Measurements from ENCODE around the gene NEDD4L.
A peak's percentile ranks its signal among the peaks of the same experiment; 100 is the strongest.

The NEDD4L gene

DNA sequence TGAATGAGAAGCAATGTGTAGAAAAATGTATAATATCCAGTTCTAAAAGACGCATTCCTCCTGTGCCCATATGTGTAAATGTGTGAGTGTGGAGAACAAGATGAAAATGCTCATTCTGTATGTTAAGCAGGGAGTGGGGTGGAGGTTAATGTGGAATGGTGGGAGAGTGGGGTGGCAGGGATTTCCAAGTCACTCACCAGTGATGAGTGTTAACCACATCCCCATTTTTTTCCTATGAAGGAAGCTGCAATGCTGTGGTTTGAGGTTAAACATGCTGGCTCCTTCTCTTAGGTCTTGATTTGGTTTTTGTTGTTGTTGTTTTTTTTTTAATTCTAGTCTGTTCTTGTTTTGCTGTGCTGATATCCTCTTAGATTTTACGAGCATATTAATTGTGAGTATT lies 169.4 kb downstream of the NEDD4L start:
- peak; percentile 82 to 83 for DNase-seq

DNA sequence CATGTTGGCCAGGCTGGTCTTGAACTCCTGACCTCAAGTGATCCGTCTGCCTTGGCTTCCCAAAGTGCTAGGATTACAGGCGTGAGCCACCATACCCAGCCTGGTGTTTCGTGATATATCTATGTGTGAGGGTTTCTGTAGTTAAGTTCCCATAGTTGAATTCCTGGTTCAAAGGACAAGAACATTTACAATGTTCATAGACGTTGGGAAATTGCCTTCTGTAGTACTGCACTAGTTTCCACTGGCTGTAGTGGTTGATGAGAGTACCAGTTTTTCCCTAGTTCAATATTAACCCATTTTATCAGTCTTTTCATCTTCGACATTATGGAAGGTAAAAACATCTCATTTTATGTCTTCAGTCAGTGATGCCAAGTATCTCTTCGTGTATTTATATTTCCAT lies 171.0 kb downstream of the NEDD4L start:
- no peak for DNase-seq

DNA sequence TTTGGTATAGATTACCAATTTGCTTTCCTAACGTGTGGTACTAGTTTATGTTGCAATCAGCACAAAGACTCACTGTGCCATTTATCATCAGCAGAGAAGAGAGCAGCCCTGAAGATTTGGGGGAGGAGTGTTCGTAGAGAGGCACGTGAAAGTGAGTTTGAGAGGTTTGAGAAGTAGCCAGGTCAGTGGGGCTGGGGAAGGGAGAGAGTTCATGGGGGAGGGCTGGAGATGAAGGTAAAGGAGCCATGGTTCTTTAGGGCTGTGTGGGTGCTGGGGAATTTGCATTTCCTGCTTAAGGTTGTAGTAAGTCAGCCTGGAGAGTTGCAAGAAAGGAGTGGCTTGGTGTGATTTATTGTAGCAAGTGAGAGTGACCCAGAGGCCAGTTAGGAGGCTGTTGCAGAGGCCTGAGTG lies 172.1 kb downstream of the NEDD4L start:
- no peak for DNase-seq

DNA sequence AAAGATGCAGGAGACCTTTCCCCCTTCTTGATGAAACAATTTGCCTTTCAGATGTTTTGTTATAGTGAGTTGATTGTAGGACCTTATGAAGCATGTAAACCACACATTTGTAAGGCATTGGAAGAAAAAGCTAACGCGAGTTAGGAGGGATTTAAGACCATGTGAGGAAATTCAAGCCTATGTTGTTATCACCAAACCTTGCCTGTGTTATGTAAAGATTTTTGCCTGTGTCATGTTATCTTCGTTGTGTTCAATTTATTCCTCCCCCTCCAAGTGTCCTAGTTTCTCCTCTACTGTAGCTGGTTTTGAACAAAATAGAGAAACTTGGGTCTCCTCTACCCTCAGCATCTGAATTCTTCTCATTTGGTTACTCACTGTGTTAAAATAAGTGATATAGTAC lies 173.0 kb downstream of the NEDD4L start:
- DNase-seq = no peak

DNA sequence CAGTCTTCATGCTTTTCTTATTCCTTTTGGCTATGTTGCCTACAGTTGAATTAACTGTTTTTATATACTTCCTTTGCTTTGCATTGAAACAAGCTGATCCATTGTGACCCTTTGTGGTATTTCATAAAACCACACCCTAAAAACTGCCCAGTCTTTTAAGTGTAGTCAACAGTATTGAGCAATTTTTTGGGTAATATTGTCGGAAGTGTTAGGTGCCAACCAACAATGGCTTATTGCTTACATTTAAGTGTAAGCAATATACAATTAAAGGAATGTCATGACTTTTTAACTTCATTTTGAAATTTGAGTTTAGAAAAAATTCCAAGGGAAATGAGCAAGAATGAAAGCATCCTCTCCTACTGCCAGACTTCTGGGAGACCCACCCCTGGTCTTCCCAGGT lies 174.1 kb downstream of the NEDD4L start:
- peak; percentile 34 to 85 for DNase-seq

DNA sequence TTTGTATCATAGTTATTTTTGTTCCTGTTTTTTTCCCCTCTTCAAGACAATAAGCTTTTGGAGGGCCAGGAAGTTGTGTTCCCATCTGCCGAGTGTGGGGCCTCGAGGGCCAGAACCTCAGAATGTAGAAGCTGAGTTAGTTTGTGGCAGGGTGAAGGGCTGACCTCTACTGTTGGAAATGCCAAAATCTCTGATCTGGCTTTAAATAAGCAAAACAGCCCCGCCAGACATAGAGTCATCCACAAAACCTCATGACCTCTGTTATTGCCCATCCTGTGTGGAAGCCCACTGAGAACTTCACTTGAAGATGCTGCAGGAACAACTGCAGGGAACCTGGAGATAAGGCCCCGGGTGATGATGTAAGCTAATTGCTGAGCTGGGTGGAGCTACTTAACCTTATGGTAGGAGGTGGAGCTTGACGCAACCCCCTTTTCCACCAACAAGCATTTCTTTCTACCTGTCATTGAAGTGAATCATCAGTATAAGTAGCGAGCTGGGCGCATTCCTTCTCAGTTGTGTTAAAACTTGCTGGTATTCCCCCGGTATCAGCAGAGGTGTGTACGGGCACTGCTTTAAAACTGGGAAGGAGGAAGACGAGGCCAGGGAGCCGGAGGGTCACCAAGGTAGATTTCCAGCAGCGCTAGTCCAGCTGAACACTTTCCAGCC lies 177.2 kb downstream of the NEDD4L start:
- DNase-seq = no peak

DNA sequence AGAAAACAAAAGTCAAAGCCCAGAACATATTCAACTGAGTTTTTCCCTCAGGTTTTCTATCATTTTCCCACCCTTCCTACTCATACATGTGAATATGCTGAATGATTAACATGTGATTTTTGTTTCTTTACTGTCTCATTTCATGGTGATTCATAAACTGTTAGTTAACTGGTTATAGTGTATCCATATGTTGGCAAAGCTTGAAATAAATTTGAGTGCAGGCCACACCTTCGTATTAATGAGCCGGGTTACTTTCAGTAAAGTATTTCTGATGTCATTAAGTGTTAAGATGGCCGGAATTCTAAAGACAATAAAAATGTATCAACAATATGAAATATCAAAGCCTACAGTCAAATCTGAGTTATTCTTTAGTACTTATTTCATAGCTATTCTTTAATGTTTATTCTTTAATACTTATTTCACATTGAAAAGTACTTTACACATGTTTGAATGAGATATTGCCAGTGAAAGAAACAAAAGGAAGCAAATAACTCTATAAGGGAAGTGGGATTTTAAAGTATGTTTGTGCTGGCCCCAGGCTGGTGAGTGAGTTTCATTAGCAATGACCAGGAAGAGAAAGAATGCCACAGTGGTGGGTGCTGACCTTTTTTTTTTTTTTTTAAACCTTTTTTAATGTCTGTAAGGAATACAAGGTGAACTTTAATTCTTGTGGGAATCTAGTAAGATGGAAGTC lies 178.6 kb downstream of the NEDD4L start:
- no peak for DNase-seq

DNA sequence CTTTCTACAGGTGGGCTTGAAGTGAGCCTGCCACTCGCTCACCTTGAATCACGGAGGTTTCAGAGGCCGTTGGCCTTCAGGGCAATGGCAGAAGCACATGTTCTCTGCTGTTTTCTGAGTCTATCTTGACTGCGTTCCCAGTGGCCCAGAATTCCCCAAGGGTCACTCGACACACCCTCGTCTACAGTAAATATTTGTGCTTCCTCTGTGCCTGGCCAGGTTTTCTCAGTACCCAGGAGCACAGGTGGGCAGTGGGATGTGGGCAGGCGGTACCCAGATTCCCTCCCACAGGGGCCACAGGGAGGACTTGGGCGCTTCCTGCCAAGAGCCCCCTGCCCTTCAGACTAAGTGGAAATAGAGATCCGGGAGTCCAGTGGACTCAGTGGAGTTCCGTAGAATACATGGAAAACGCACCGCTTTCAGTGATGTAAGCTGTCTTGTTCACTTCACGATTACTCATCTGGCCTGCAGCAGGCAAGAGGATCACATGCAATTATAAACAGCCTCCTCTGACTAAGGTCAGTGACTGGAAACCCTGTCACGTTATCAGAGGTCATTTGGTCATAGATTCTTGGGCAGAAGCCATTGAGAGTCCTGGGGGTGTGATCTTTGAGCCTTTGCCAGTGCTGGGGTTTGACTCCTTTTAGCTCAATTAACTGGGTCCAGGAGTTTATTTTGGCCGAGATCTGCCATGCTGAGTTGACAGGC lies 179.8 kb downstream of the NEDD4L start:
- peak; percentile 70 to 82 for DNase-seq

DNA sequence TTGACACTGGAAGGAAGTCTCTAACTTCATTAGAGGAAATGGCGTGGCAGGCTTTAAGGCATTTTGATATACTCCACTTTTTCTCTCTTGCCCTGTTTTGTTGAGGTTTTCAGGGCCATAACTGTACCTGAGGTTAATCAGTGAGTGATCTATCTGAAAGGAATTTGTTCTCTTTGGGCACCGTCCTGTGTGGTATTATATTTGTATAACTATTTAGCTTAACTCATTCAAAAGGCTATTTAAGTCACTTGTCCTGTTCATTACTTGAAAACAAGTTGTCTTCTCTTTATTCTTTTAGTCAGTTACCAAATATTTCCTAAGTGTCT lies 180.4 kb downstream of the NEDD4L start:
- no peak for DNase-seq

DNA sequence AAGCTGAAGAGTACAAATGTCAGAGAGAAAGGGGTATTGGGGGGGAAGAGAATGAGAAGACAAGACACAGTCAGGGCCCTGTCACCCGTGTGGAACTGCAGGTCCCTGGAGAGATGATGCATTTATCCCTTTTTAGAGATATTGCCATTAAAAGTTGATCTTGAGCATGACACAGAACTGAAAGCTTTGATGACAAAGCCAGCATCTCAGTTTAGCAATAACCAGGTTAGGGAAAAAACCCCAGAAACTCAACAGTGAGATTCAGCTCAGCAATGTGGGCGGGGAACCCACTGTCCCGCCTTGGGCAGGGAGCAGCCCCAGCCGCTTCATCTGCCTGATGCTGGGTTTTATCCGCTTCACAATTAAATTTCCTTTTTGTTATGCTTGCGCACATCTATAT lies 181.1 kb downstream of the NEDD4L start:
- peak in 1 of 2 donors; percentile 12 for DNase-seq

DNA sequence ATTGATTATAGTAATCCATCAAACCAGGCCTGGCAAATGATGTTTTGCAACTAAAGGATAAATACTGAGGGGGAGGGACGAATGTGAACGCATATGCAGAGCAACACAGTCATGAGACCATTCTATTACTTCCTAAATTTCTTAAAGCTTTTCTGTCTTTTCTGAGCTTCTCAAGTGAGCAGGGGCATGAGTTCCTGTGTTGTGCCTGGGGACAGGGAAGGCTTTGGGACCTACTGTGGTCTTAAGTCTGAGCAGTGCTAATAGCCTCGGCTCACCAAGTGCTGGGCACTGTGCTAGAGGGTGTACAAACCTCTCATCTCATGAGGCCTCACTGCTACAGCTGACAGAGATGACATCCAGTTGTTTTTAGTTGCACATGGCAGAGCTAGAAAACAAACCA lies 182.4 kb downstream of the NEDD4L start:
- DNase-seq = peak; percentile 47 to 62

DNA sequence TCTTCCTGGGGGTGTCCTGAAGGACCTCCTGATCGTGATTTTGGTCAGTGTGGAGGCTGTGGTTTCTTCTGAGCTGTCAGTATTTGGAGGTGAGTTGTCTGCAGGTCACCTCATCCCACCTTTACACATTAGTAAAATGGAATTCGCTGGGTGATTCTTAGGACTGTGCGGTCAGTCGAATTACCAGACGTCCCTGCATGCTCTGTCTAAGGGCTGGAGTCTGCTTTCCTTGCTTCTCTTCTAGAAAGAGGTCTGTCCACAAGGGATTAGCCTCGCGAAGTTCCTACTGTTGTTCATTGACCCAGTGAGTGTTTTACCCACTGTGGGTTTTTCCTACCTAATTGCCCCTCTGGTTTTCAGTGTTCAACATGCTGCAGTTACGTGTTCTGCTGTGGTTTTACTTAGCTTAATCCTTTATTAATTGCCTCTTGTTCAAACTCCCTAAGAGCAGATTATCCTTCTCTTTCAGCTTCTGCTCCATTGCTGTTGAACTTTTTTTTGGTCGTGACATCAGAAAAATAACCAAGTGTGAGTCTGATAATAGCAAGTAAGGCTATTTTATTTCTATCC lies 183.4 kb downstream of the NEDD4L start:
- DNase-seq = no peak

DNA sequence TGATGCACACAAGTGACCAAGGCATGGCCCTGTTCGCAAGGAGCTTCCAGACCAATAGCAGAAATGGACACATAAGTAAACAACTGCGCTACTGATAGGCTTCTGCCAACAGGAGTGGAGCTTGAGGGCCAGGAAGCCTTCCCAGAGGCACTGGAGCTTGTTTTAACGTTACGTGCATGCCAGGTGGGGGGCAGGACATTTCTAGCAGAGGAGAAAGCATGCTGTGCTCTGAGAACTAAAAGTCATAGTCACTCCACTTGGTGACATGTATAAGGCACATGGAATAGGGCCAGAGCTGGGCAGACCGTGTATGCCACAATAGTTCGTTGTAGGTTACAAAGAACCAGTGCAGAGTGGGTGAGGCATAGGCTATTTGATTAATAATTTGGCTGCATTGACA lies 184.2 kb downstream of the NEDD4L start:
- DNase-seq = no peak

DNA sequence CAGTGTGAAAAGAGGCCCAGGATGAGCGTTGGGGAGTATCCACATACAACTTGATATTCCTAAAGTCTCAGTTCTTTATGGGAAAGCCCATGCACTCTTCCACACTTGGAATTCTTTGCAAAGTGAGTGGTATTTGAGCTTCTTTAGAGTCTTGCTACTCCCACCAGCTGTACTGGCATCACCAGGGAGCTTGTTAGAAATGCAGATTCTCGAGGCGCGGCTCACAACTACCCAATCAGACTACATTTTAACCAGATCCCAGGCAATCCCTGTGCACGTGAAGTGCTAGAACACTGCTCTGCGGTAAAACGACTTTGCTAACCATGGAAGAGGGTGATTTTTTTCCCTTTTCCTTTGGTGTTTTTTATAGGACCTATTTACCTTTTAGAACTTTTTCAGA lies 184.7 kb downstream of the NEDD4L start:
- DNase-seq = no peak

DNA sequence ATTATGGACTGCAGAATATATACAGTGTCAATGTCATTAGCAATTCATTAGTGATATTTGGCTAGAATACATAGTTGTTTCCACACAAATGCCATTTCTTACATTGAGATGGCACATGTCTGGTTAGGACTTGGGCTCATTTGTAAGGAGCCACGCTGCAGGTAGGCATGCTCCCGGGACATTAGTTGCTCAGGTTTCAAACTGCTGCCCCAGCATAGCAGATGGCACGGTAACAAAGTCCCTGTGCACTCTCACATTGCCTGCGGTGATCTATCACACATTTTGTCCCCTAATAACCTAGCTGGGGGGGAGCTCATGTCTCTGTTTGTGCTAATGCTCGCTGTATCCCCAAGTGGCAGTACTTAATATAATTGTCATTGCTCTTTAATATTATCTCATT lies 185.1 kb downstream of the NEDD4L start:
- no peak for DNase-seq

DNA sequence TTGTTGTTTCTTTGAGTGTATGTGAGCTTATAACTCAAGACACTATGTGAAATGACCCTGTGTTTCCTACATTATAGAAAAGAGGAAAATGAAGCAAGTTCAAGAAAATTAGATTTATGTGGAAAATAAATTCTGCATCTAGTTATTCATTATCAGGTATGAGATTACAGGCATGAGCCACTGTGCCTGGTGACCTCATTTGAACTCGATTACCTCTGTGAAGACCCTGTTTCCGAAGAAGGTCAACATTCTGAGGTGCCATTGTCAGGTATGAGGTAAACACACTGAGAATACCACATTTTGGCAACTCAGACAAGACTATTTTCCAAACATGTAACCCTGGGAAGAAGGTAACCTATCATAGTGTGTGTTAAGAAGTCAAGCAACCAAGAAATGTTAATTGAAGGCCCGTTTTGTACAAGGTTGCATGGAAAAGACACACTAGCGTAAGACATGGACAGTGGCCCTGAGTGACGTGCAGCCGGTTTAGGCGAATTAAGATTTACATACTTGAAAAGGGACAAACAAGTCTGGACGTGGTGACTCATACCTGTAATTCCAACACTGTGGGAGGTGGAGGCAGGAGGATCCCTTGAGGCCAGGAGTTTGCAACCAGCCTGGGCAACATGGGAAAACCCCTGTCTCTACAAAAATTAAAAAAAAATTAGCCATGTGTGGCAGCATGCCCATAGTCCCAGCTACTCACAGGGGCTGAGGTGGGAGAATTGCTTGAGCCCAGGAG lies 186.6 kb downstream of the NEDD4L start:
- DNase-seq = no peak

DNA sequence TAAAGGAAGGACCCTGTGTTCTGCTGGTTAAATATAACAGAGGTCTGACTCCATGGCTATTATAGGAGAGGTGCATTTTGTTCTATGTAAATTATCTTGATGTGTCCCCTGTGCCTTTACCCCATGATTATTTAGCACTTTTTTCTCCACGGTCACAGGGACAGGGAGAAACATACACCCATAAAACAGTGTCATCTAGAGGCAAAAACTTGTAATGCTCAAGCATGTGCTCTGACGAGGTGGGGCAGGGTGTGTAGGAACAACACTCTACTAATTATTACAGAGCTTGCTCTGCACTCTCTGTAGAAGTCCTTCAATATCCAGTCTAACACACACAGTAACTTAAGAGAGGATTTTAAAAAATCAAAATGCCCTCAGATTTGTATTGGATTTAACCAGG lies 187.9 kb downstream of the NEDD4L start:
- peak in 1 of 2 donors; percentile 17 for DNase-seq

DNA sequence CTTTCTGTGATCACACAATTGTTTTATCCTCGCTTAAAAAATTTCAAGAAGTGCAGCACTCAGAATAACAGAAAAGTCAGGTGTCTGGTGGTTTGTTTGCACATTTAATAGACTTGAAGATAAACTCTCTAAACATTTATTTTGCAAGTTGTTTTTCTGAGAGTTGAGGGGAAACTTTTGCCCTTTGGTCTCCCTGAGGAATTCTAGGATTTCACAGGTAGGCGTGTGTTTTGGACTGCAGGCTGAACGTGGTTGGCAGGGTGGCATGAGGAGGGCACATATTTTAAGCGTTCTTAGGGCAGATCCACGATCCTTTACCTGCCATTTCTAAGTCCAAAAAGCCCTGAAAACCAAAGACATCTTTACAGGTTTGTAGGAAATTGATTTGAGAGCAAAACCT lies 188.6 kb downstream of the NEDD4L start:
- DNase-seq = no peak

DNA sequence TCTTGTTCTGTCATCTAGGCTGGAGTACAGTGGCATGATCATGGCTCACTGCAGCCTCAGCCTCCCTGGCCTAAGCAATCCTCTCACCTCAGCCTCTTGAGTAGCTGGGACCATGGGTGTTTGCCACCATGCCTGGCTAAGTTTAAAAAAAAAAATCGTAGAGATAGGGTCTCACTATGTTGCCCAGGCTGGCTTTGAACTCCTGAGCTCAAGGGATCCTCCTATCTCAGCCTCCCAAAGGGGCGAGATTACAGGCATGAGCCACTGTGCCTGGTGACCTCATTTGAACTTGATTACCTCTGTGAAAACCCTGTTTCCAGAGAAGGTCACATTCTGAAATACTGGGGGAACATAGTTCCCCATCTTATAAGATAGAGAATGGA lies 190.3 kb downstream of the NEDD4L start:
- no peak for DNase-seq

DNA sequence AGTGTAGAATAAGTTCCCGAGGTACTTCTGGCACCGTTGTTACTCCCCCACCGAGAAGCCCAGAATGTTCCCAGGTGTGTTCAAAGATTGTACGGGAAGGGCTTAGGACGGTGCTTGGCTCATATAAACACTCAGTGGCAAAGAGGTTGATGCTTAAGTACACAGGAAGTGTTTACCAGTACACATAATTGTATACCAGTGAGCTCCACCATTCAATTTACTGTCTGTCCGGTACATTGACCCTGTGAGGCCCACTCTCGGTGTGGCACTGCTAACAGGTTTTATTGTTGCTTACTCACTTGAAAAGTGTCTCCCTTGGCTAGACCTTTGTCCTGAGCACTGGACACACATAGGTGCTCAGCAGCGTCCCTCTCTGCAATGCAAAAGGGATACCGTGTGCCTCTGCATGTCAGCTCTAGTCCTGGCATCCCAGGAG lies 191.0 kb downstream of the NEDD4L start:
- no peak for DNase-seq

DNA sequence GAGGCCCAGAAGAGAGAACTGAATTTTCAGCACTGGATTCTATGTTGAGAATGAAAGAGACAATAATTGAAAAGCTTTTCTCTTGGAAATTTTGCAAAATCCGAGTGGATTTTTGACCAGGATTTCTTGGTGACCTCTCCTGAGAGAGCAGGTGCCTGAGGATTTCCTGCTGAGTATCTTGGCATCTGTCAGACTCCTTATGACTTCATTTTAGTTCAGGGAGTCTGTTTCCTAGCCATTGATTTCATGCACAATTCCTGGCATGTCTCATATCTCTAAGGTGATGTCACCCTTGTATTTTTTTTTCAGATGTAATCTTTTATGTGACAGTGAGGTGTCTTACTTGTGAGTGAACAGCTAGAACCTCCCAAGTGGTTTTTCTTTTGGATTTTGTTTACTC lies 195.9 kb downstream of the NEDD4L start:
- no peak for DNase-seq

DNA sequence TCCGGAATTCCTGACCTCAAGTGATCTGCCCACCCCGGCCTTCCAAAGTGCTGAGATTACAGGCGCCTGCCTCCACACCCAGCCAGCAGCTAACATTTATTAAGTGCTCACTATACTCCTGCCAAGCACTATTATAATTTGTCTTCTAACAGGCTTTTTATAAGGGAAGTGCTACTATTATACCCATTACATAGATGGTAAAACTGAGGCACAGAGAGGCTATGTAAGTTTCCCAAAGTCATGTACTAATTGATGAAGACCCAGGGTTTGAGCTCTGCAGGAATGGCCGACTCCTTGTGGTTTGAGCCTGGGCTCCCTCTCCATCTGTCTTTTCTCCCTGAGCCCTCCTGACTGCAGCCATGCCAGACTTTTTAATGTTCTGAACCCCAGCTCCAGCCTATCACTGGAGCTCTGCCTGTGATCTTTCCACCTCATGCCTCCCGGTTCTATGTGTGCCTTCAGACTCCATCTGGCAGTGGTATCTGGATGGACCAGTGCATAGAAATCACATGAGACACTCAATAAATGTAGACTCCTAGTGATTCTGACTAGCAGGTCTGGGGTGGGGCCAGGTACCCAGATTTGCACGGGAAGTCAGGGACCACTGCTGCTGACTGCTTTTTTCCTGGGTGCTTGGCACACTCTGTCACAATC lies 197.1 kb downstream of the NEDD4L start:
- DNase-seq = no peak

DNA sequence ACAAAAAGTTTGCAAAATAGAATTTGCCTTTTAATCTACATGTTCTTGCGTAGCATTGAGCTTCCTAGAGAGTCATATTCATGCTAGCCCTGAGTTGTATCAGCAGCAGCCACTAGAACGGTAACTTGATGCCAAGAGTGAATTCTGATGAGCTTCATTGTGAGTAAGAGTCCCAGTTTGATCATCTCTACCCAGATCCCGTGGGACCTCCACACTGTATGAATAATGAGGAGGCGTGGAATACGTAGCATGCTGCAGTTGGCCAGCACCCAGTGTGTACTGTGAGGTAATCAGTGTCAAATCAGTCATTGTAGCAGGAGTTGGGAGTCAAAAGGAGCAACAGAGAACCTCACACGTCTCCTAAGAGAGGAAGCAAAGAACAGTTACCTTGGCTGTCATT lies 197.9 kb downstream of the NEDD4L start:
- DNase-seq = no peak

Data from inflammatory macrophage (primary cell).